Fibroblast of mammary gland (primary cell): Measurements from ENCODE around the gene ATG2A.

ENCODE experiments used
- DNase-seq: peaks from one replicate; pipeline ENCODE4 v3.0.0-alpha.2; 2010; ENCODE audit warnings: low read depth
- H3K4me3 ChIP-seq: 2 replicates; pipeline ENCODE4 v1.5.1; 2011; ENCODE audit warnings: low read depth, mild to moderate bottlenecking, low read length, moderate library complexity; ENCODE audit not compliant: control insufficient read depth
- TF ChIP-seq, protein P1 (sequence below): conservative IDR thresholded peaks from 2 replicates; pipeline ENCODE4 v1.5.1; 2011; ENCODE audit warnings: low read depth, low read length, inconsistent platforms; ENCODE audit not compliant: control insufficient read depth, insufficient read depth

The ATG2A gene

DNA sequence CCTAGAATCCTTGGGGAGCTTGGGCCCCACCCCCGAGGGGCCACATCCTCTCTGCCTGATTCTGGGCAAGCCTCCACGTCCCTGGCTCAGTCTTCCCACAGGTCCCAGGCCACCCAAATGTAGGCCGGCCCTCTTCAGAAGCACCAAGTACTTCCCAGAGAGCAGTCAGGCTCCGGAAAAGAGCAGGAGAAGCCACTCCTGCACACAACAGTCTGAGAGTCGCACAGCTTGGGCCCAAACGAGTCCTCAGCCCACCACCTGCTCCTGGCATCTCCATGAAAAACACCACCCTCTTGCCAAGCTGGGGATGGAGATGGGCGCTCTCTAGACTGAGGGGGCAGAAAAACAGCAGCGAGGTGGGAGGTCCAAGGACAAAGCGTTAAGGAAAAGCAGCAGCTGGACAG lies 54.0 kb downstream of the ATG2A start:
- no peak overlapping the region for H3K4me3 ChIP-seq

DNA sequence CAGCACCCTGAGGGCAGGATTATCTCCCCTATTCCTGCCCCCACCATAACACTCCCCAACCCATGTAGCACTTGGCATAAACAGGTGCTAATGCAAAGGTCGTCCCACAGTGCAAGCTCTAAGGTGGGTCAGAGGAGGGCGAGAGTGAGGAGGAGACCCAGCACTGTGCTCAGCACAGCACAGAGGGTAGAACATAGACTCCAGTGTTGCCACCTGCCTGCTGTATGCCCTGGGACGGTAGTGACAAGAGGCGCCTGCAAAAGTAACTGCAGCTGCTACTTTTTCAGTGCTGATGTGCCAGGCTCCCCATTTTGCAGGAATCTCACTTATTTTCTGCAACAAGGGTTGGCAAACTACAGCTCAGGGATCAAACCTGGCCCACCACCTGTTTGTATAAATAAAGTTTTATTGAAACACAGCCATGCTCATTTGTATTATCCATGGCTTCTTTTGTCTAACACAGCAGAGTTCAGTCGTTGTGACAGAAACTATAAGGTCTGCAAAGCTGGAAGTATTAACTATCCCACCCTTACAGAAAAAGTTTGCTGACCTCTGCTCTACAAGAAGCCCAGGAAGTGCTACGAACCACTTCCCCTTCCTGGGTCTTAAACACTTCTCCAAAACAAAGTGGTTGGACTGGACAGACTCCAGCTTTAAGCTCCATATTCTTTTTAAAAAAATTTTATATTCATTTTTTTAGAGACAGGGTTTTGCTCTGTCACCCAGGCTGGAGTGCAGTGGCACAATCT lies 55.6 kb downstream of the ATG2A start:
- DNase-seq: no peak
- TF ChIP-seq, protein P1, sequence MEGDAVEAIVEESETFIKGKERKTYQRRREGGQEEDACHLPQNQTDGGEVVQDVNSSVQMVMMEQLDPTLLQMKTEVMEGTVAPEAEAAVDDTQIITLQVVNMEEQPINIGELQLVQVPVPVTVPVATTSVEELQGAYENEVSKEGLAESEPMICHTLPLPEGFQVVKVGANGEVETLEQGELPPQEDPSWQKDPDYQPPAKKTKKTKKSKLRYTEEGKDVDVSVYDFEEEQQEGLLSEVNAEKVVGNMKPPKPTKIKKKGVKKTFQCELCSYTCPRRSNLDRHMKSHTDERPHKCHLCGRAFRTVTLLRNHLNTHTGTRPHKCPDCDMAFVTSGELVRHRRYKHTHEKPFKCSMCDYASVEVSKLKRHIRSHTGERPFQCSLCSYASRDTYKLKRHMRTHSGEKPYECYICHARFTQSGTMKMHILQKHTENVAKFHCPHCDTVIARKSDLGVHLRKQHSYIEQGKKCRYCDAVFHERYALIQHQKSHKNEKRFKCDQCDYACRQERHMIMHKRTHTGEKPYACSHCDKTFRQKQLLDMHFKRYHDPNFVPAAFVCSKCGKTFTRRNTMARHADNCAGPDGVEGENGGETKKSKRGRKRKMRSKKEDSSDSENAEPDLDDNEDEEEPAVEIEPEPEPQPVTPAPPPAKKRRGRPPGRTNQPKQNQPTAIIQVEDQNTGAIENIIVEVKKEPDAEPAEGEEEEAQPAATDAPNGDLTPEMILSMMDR: no peak
- H3K4me3 ChIP-seq: no peak overlapping the region

More for the DNA sequence above, 54.0 kb downstream of the ATG2A start:
- TF ChIP-seq, protein P1: no peak
- DNase-seq: no peak

DNA sequence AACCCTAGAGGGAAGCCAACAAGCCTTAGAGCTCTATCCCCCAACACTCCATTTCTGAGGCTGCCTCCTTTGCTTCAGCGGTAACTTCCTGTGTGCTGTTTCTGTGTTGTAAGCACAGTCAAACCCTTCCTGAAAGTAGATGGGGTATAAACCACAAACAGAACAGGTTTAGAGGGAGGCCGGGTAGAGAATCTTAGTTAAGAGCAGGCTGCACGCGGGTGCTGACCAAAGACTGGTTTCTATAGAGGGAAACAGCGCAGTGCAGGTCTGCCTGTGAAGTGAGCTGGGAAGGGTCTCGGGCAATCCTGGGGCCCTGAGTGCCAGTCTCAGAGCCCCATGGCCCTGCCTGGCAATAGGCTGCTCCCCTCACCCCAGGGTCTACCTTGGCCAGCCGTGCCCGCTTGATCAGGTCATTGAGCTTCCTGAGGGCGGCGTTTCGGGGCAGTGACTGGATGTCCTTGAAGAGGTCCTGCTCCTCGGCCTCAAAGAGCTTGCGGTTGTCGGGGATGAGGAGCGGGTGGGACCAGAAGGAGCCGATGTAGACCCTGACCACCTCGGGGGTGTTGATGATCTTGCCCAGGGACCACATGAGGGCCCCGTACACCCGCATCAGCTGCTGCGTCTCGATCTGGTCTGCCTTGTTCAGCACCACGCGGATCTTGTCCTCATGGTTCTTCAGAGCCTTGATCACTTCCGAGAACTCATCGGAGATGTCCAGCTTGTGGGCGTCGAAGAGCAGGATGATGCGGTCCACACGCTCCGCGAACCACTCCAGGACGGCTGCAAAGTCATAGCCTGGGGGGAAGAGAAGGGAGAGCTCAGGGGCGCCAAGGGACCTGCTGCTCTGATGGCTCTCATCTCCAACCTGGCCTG lies 57.2 kb downstream of the ATG2A start:
- TF ChIP-seq, protein P1: no peak
- no peak overlapping the region for H3K4me3 ChIP-seq
- no peak for DNase-seq

DNA sequence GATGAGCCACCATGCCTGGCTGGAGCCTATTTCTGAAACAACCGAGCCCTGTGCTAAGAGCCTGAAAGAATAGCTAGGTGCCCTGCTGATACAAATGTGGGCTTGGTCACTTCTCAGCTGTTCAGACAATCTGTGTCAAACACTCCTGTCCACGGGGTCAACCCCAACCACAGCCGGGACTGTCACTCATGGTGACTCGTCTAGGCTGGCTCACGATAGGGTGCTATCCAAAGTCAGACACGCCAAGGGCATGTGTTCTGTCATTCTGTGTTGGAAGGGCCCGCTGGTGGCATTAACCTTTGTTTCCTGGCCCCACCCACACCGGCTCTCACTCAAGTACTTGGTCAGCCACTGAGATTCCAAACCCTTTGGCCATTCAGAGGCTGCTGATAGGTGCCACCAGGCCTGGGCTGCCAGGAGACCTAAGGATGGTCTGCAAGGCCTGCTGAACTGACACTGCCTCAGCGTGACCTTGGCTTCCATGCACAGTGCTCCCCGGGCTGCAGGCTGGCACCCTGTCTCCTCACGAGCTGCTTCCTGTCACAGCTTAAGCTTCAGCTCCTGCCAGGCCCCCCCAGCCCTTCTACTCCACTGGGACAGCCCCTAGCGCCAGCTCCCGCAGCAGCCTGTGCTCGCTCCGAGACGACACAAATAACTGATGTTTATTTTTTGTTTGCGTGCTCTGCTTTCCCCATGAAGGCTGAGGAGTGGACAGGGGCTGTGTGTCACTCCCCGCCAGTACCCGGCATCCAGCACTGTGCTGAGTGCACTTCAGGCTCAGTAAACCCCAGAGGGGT lies 58.3 kb downstream of the ATG2A start:
- H3K4me3 ChIP-seq: no peak overlapping the region
- TF ChIP-seq, protein P1: no peak
- no peak for DNase-seq

DNA sequence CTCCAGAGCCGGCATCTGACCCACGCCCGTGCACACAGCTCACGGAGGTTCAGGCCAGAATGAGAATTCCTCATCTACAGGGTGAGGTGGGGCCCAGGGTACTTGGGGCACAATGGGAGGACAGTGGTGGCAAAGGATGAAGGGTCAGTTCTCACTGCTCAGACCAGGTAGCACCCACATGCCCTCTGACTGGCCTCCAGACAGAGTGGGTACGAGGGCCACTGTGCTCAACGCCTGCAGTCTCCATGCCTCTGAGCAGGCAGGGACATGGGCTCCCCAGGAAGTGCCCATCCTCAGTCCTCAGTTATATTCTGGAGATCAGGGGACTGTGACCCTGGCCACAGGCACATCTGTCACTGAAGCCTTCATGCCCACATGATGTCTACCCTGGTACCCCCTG lies 59.5 kb downstream of the ATG2A start:
- TF ChIP-seq, protein P1: no peak
- no peak overlapping the region for H3K4me3 ChIP-seq
- DNase-seq: no peak
